HS-5 (cell line): ENCODE measurements around the gene PRSS2.
"Not testable (repeated sequence)": the region's sequence is repeated elsewhere in the genome, so short reads cannot be mapped to it uniquely, and the experiment has no call there.

ENCODE experiments used
- DNase-seq: peaks from one replicate; pipeline ENCODE4 v3.0.0-alpha.2; 2012; ENCODE audit warnings: low read depth

PRSS2 gene

DNA sequence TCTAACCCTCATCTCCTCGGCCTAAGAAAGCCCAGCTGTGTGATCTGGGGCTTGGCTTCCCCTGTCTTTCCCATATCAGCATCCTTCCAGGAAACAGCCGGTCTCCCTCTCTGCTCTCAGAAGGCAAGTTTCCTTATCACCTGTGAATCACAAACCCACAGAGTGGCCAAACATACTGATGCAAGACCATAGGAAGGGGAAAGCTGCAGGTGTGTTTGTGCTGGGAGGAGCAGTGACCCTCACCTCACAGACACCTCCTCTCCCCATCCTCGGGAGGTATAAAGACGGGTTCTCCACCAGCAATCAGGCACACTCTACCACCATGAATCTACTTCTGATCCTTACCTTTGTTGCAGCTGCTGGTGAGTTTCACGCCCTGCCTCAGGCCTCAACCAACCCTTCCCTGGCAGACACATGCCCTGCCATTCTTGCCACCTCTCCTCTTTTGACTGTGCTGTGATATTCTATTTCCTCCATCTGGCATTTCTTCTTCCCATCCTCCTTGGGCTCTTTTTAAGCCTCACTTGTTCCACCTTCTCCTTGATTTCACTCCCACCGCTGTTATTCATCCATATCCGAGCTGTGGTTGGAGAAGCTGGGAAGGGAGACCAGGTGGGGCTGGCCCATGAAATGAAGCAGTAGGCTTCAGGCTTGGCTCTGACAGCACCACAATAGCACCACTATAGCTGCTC, at the start of gene PRSS2:
Gene PRSS2, plus strand, starts transcription at position 310 of the 692 bp plus-strand sequence. Its CDS starts 13 bp downstream, at position 323.
- no peak for DNase-seq

GRCh38 chr7:142720986-142721385, 49.8 kb upstream of the PRSS2 start:
- no peak for DNase-seq

- no peak for DNase-seq
Observed at GRCh38 chr7:142722248-142722794, 48.4 kb upstream of the PRSS2 start.

- no peak for DNase-seq
Observed at GRCh38 chr7:142733271-142733670, 37.5 kb upstream of the PRSS2 start.

- DNase-seq: no peak
Observed at GRCh38 chr7:142739923-142740492, 30.8 kb upstream of the PRSS2 start.

DNA sequence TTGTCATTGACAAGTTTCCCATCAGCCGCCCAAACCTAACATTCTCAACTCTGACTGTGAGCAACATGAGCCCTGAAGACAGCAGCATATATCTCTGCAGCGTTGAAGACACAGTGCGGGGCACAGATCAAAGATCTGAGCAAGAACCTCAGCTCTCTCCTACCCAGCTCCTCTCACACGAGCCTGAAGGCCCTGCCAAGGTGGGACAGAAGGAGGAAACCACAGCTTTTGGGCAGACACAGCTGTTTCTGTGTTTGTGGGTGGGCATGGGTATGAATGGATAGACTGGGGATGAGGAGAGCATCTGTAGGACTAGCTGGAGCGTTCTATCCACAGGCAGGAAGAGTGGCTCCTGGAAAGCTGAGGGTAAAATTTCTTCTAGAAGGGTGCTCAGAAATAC, 30.0 kb upstream of the PRSS2 start:
- DNase-seq: no peak

DNA sequence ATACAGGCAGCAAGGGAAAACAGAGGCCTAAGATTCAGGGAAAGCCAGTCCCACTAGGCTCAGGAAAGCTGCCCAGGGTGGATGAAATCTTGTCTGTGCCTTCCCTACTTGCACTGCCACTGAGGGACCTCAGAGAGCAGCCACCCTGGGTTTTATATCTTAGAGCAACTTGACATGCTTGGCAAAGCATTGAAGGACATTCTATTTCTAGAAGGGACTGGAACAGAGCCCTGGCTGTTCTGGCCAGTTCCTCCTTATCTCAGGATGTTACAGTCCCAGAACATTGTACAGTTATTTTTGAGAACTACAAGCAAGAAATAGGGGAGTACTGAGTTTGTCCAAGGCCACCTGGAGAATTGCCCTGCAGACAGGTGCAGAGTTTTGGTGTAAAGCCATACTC, 28.8 kb upstream of the PRSS2 start:
- not testable (repeated sequence) for DNase-seq

DNA sequence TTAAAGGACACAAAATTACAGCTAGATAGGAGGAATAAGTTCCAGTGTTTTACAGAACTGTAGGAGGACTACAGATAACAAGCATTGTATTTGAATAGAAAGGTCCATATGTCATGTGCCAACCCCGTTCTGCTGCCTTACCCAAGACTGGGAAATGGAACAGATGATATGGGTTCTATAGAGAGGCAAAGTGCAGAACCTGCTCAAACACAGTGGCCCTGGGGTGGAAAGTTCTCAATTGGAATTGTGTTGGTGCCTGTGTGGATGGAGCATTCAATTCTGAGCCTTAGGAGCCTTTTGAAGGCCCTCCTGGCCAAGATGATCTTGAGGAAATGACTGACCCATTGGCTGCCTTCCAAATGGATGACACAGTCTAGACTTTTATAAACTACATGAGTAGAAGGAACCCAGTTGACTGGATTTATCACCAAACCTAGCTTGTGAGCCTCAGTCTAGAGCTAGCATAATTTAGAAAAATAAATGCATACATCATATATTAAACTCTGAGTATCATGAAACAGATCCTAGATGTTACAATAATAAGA, 25.6 kb upstream of the PRSS2 start:
- DNase-seq: peak; percentile 3

DNA sequence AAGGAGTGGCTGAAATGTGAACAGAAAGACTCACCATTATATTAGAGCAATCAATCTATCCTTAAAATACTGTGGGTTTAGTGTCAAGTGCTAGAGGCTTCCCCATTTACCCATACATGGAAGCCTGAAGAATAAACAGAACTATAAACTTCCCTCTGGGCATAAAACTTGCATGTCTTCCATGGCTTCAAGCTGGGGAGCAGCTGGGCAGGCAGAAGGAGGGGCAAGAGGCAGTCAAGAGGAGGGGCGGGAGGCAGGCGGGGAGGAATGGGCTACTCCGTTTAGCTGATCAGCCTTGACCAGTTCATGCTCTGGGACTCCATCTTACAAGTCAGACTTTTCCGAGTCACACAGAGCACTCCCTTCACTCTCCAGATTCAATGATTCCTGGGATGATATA, 25.0 kb upstream of the PRSS2 start:
- DNase-seq: no peak

DNA sequence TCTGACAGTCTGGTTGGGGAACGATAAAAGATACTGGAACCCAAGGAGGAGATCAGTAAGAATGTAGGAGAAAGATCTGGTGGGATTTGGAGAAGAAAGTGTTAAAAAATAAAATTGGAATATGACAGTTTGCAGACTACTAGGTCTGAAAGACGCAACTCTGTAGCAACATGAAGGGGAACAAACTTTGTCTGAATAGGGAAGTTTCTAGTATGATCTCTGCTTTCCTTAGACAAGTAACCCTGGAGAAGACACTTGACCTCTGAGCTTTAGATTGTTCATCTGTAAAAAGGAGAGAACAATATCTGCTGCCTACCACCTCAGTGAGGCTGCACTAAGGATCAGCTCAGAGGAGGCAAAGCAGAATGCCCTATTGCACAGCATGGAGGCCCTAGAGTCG, 24.5 kb upstream of the PRSS2 start:
- DNase-seq: no peak

- not testable (repeated sequence) for DNase-seq
Observed at GRCh38 chr7:142748410-142748809, 22.4 kb upstream of the PRSS2 start.

- no peak for DNase-seq
Observed at GRCh38 chr7:142749218-142749993, 21.4 kb upstream of the PRSS2 start, which contains the start of gene PRSS1. Gene PRSS1, plus strand, starts transcription at chr7:142749472. Its CDS starts 13 bp downstream, at chr7:142749485.

GRCh38 chr7:142750321-142750938, 20.3 kb upstream of the PRSS2 start:
- no peak for DNase-seq

GRCh38 chr7:142751526-142752175, 19.1 kb upstream of the PRSS2 start:
- DNase-seq: not testable (repeated sequence)

DNA sequence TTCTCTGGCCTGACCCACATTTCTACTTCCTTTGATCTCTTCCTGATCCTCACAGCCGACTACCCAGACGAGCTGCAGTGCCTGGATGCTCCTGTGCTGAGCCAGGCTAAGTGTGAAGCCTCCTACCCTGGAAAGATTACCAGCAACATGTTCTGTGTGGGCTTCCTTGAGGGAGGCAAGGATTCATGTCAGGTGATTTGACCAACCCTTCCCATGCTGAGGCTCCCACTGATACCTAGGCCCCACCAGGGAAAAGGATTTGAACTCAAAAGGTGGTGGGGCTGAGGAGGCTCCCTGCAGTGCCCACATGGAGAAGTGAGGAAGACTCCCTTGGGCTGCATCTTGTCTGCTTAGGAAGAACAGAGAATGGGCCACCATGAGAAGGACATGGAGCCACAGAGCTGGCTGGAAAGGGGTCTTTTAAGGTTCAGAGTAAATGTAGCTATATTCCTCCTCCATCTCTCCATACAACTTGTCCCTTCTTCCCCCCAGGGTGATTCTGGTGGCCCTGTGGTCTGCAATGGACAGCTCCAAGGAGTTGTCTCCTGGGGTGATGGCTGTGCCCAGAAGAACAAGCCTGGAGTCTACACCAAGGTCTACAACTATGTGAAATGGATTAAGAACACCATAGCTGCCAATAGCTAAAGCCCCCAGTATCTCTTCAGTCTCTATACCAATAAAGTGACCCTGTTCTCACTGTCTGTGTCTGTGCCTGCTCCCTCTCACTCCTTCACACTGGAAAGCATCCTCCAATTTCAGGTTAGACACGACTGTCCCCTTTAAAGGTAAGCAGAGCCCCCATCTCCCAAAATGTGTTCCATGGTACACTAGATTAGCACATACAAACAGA, 18.2 kb upstream of the PRSS2 start:
- DNase-seq: no peak

- DNase-seq: no peak
Observed at GRCh38 chr7:142753366-142753765, 17.4 kb upstream of the PRSS2 start.

GRCh38 chr7:142753925-142754491, 16.8 kb upstream of the PRSS2 start:
- DNase-seq: not testable (repeated sequence)

GRCh38 chr7:142754681-142755575, 15.8 kb upstream of the PRSS2 start:
- DNase-seq: no peak

DNA sequence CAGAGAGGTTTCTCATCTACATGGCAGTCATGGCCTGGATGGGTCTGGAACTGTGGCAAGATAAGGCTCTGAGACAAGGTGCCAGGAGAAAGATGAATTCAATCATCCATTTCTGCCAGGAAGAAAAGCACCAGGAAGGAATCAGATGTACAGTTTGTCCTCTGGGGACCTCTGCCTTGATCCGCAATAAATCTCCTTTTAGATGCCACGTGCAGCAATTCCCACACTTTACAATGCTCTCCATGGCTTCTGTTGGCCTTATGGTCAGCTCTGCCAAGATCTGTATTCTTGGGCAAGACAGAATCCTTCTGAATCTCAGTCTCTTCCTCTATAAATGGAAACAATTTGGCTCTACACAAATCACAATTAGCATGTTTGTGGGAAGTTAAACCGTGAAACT, 12.5 kb upstream of the PRSS2 start:
- DNase-seq: not testable (repeated sequence)
